Measurements from ENCODE around the gene KATNBL1.

Gene KATNBL1

GRCh38 chr15:34099914-34100313 is 110.0 kb downstream of the KATNBL1 start:
- no peak overlapping the region for H3K4me3 ChIP-seq (ENCODE audit: low read length)
- no CpG with 5 or more reads among the region's 5 CpGs for WGBS (ENCODE audit: insufficient coverage, insufficient read length)
- no peaks in the 10 kb centered on the region for H3K4me1 ChIP-seq (ENCODE audit: control insufficient read depth, insufficient read depth, low read length)
- H3K27me3 ChIP-seq (ENCODE audit: control insufficient read depth, insufficient read depth, low read length): no peaks in the 10 kb centered on the region
- DNase-seq (ENCODE audit: low read depth, low spot score): no peak
- H3K9me3 ChIP-seq (ENCODE audit: control insufficient read depth, insufficient read depth, low read length): no peaks in the 10 kb centered on the region
- H3K27ac ChIP-seq (ENCODE audit: low read length): no peak overlapping the region
- no peaks in the 10 kb centered on the region for H3K36me3 ChIP-seq (ENCODE audit: control insufficient read depth, insufficient read depth, low read length)
